IPS-18c (cell line): ENCODE data around the gene TIMM8B.

ENCODE experiments used
- H3K4me3 ChIP-seq: 2 replicates; pipeline ENCODE4 v1.7.0; 2013; ENCODE audit warnings: low read depth, mild to moderate bottlenecking, low read length, moderate library complexity; ENCODE audit not compliant: insufficient read depth
- H3K9me3 ChIP-seq: one replicate; pipeline ENCODE4 v1.6.1; 2013; ENCODE audit warnings: mild to moderate bottlenecking, low read length, moderate library complexity; ENCODE audit not compliant: control insufficient read depth, insufficient read depth

TIMM8B gene, protein sequence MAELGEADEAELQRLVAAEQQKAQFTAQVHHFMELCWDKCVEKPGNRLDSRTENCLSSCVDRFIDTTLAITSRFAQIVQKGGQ

GRCh38 chr11:112086422-112087191 is at the start of gene TIMM8B, which contains the start of gene SDHD:
Gene TIMM8B, minus strand, starts transcription at chr11:112086756. Its CDS starts 33 bp downstream, at chr11:112086723.
Gene SDHD, plus strand, starts transcription at chr11:112086873. Its CDS starts 35 bp downstream, at chr11:112086908.
- Histone ChIP-seq H3K9me3 (no peaks in the 10 kb centered on the region), H3K4me3 (peak within 1 kb of the TSS; percentile 98)

GRCh38 chr11:112134473-112134872 is 47.9 kb upstream of the TIMM8B start:
- Histone ChIP-seq H3K9me3 (no peaks in the 10 kb centered on the region), H3K4me3 (no peak overlapping the region)

DNA sequence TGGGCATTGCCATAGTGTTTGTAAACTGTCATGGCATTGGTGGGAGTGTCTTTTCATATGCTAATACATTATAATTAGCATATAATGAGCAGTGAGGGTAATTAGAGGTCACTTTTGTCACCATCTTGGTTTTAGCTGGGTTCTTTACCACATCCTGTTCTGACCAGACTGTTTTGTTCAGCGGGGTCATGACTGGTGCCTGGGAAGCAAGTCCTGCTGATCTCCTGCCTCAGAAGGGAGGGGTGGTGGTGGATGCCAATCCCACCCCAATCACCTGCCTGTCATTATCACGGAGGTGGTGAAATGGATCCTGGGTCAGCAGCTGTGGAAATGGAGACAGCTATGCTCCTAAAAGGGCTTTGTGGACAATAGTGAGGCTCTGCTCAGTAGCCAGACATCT is 46.2 kb upstream of the TIMM8B start:
- no peaks in the 10 kb centered on the region for H3K9me3 ChIP-seq

GRCh38 chr11:112129656-112130055 is 43.1 kb upstream of the TIMM8B start:
- no peaks in the 10 kb centered on the region for H3K9me3 ChIP-seq

More for the DNA sequence above, 46.2 kb upstream of the TIMM8B start:
- no peak overlapping the region for H3K4me3 ChIP-seq

GRCh38 chr11:112128483-112129121 is 42.0 kb upstream of the TIMM8B start:
- Histone ChIP-seq H3K4me3 (no peak overlapping the region), H3K9me3 (no peaks in the 10 kb centered on the region)

More at GRCh38 chr11:112129656-112130055, 43.1 kb upstream of the TIMM8B start:
- H3K4me3 ChIP-seq: no peak overlapping the region

DNA sequence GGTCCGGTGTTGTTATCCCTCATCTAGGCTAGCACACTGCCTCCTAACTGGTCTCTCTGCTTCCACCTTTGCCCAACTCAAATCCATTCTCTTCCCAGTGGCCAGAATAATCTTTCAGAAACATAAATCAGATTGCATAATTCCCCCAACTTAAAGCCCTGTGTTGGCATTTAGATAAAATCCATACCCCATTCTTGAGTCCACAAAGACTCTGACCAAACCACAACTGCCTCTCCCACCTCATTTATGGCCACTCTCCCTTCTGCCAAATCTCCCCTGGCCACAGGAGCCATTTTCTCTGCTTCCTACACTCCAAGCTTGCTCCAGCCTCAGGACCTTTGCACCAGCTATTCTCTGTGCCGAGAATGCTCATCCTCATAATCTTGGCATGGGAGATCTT is 40.5 kb upstream of the TIMM8B start:
- no peak overlapping the region for H3K4me3 ChIP-seq
- H3K9me3 ChIP-seq: peaks cover 2% of the 10 kb centered on the region

GRCh38 chr11:112123129-112123528 is 36.6 kb upstream of the TIMM8B start:
- no peak overlapping the region for H3K4me3 ChIP-seq
- peaks cover 2% of the 10 kb centered on the region for H3K9me3 ChIP-seq

GRCh38 chr11:112121981-112122615 is 35.5 kb upstream of the TIMM8B start:
- H3K9me3 ChIP-seq: peaks cover 2% of the 10 kb centered on the region
- H3K4me3 ChIP-seq: no peak overlapping the region

GRCh38 chr11:112118176-112118575 is 31.6 kb upstream of the TIMM8B start:
- peaks cover 1% of the 10 kb centered on the region for H3K9me3 ChIP-seq
- no peak overlapping the region for H3K4me3 ChIP-seq

DNA sequence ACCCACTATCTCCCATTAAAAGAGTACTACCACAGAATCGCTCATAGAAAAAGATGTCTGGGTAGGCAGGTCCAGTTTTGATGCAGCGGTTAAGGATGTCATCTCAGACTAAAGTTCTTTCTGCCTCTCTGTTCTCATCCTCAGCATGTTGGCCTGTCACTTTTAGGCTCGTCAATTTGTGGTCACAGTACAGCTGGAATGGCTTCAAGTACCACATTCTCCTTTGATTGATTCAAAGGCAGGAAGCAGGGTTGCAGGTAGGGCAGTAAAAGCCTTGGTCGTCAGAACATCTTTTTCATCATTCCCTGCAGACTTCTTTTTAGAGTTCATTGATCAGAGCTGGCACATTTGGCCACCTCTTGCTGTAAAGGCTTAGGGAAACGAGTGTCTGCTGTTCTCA is 28.8 kb upstream of the TIMM8B start:
- no peaks in the 10 kb centered on the region for H3K9me3 ChIP-seq
- H3K4me3 ChIP-seq: no peak overlapping the region

- H3K4me3 ChIP-seq: no peak overlapping the region
- no peaks in the 10 kb centered on the region for H3K9me3 ChIP-seq
Measured at GRCh38 chr11:112114460-112114859, 27.9 kb upstream of the TIMM8B start.

DNA sequence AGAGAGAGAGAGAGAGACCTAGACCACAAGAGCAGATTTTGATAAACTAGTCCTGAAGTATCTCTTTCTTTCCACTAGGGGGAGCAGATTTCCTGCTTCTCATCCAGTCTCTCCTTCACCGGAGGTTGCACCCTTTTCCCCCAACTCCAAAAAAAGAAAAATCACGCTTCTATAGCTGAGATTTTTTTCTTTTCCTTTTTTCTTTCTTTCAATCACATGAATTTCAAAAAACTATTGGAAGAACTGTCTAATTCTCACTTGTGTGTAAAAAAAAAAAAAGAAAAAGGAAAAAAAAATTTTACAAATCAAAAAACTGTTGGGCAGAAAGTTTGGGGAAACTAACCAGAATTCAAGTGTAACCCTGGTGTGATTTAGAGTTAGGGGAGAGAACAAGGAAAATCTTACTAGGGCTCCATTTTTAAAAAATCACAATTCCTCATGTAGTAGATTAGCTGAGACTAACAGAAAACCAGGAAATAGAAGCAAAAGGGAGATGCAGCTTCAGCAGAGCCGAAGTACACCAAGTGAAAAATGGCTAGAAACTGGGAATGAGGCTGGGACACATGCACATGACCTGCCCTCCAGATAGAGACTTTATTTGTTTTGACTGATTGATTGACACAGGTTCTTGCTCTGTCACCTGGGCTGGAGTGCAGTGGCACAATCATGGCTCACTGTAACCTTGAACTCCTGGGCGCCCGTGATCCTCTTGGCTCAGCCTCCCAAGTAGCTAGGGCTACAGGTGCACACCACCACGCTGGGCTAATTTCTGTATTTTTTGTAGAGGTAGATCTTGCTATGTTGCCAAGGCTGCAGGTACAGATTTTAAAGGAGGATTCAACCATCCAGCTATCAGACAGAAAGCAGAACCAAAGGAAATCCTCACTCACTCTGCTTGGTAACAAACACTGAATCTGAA is 27.2 kb upstream of the TIMM8B start:
- H3K4me3 ChIP-seq: no peak overlapping the region

DNA sequence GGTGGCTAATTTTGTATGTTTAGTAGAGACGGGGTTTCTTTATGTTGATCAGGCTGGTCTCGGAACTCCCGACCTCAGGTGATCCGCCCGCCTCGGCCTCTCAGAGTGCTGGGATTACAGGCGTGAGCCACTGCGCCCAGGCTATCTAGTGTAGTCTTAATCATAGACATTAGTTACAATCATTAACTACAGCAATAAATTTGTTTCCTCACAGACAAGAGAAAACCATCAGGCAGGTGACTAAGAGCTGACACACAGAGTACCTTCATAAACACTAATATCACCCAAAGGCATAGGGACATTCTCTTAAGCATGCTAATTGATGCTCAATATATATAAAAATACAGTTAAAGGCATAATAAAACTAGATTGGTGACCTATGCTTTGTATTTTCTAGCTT is 19.5 kb upstream of the TIMM8B start:
- Histone ChIP-seq H3K4me3 (no peak overlapping the region), H3K9me3 (no peaks in the 10 kb centered on the region)

More for the DNA sequence above, 27.2 kb upstream of the TIMM8B start:
- H3K9me3 ChIP-seq: no peaks in the 10 kb centered on the region

DNA sequence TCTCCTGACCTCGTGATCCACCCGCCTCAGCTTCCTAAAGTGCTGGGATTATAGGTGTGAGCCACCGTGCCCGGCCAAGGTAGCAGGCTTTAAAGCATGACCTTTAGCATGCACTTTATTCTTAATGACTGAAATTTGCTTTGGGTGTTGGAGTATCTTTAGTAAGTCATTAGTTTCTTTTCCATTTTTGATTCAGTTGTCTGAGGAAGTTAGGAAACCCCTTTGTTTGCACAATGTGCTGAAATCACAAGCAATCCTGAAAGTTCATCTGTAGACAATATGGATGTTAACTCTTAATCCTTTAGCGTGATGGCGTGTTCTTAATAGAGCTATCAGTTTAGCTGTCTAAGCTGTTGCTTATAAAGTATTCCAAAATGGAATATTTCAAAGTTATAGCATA is 16.9 kb upstream of the TIMM8B start:
- Histone ChIP-seq H3K4me3 (no peak overlapping the region), H3K9me3 (no peaks in the 10 kb centered on the region)

- H3K9me3 ChIP-seq: no peaks in the 10 kb centered on the region
- H3K4me3 ChIP-seq: no peak overlapping the region
Measured at GRCh38 chr11:112100462-112100861, 13.9 kb upstream of the TIMM8B start.

GRCh38 chr11:112097734-112098528 is 11.4 kb upstream of the TIMM8B start:
- Histone ChIP-seq H3K4me3 (no peak overlapping the region), H3K9me3 (no peaks in the 10 kb centered on the region)
